Endothelial cell of umbilical vein (primary cell): Measurements from ENCODE around the gene TOE1. TPM values are rescaled to one million over a fixed set of nuclear protein-coding genes. Genes with fewer than 3 reads are reported as not detected.

Experiments used
- BruUV-seq: library from RNA; stranded (reverse); fragments of 400-500 nt; replicated peaks from 2 replicates; lab custom pipeline; 2021; lab: Mats Ljungman, UMichigan
- CTCF ChIA-PET: fragments of 300-600, 350-600 bp; sonication (Branson Sonifier 250); formaldehyde crosslinking; loops from one replicate; lab custom pipeline; 2021; ENCODE audit warnings: antibody characterized with exemption, inconsistent platforms; lab: Charles Lee
- POLR2A ChIA-PET: fragments of 300-600, 350-600 bp; sonication (Branson Sonifier 250); formaldehyde crosslinking; loops from one replicate; lab custom pipeline; 2021; ENCODE audit warnings: antibody characterized with exemption, inconsistent platforms; lab: Charles Lee
- DNase-seq: peaks from one replicate; pipeline ENCODE4 v3.0.0-alpha.2; 2011; ENCODE audit warnings: low read depth, low spot score
- FAIRE-seq: peaks from 2 replicates; lab custom pipeline; 2011; peaks lifted over from hg19 to GRCh38; lab: Jason Lieb, UNC
- H2AFZ ChIP-seq: 2 replicates; pipeline ENCODE4 v1.6.0; 2012; ENCODE audit warnings: low read depth, low read length, control low read depth, inconsistent platforms
- H3K27ac ChIP-seq: 2 replicates; pipeline ENCODE4 v1.5.1; 2011; ENCODE audit warnings: low read depth, mild to moderate bottlenecking, control low read depth, low read length, moderate library complexity; ENCODE audit not compliant: insufficient read depth
- H3K27me3 ChIP-seq, 2 experiments: 2 replicates each; pipeline versions ENCODE4 v1.6.0 to v1.6.1; 2011; ENCODE audit warnings: low read length in 2 of 2, mixed read lengths in 1 of 2; ENCODE audit not compliant: control insufficient read depth in 2 of 2, insufficient read depth in 2 of 2
- H3K36me3 ChIP-seq, 2 experiments: 2 replicates in 1 of 2; 3 replicates in 1 of 2; pipeline ENCODE4 v1.5.1; 2011; ENCODE audit warnings: low read length in 2 of 2, mild to moderate bottlenecking in 1 of 2, moderate library complexity in 1 of 2; ENCODE audit not compliant: control insufficient read depth in 2 of 2, insufficient read depth in 2 of 2; ENCODE audit errors: extremely low read depth in 1 of 2
- H3K4me1 ChIP-seq: 3 replicates; pipeline ENCODE4 v1.5.1; 2011; ENCODE audit warnings: mild to moderate bottlenecking, low read length; ENCODE audit not compliant: control insufficient read depth, insufficient read depth; ENCODE audit errors: extremely low read depth
- H3K4me2 ChIP-seq: 2 replicates; pipeline ENCODE4 v1.6.1; 2011; ENCODE audit warnings: low read length, control low read depth, mixed read lengths; ENCODE audit not compliant: insufficient read depth
- H3K4me3 ChIP-seq, 3 experiments: fragments of 200-600 bp in 1 of 3; sonication (generic), shearing (Covaris generic) in 1 of 3; replicated peaks in 1 of 3; 2 replicates each; pipeline ENCODE4 v1.5.1; 2011 to 2016; ENCODE audit warnings: control low read depth in 3 of 3, low read length in 3 of 3, mild to moderate bottlenecking in 2 of 3, inconsistent platforms in 1 of 3, low read depth in 1 of 3, moderate library complexity in 1 of 3; ENCODE audit not compliant: insufficient read depth in 1 of 3
- H3K79me2 ChIP-seq: 2 replicates; pipeline ENCODE4 v1.6.0; 2012; ENCODE audit warnings: low read length, inconsistent platforms; ENCODE audit not compliant: control insufficient read depth, insufficient read depth
- H3K9ac ChIP-seq: replicated peaks from 2 replicates; pipeline ENCODE3; 2011; ENCODE audit warnings: low read length, control low read depth; ENCODE audit not compliant: insufficient read depth; ENCODE audit errors: extremely low read depth
- H3K9me1 ChIP-seq: replicated peaks from 3 replicates; pipeline ENCODE4 v1.6.0; 2011; ENCODE audit warnings: mild to moderate bottlenecking, low read length; ENCODE audit not compliant: control insufficient read depth, insufficient read depth; ENCODE audit errors: extremely low read depth
- H3K9me3 ChIP-seq: replicated peaks from 2 replicates; pipeline ENCODE4 v1.5.1; 2012; ENCODE audit warnings: low read length, inconsistent platforms; ENCODE audit not compliant: control insufficient read depth, insufficient read depth
- H4K20me1 ChIP-seq: replicated peaks from 2 replicates; pipeline ENCODE3; 2011; ENCODE audit warnings: mild to moderate bottlenecking, low read length; ENCODE audit not compliant: control insufficient read depth, insufficient read depth; ENCODE audit errors: extremely low read depth
- EZH2 ChIP-seq: IDR thresholded peaks from 2 replicates; pipeline ENCODE4 v1.6.1; 2012; ENCODE audit warnings: borderline replicate concordance, low read depth, mild to moderate bottlenecking, moderate library complexity, low read length, inconsistent platforms; ENCODE audit not compliant: severe bottlenecking
- FOS ChIP-seq: IDR thresholded peaks from 2 replicates; pipeline ENCODE4 v1.6.1; 2011; ENCODE audit warnings: mild to moderate bottlenecking, low read length, moderate library complexity, borderline replicate concordance; ENCODE audit not compliant: insufficient read depth
- GATA2 ChIP-seq: IDR thresholded peaks from 2 replicates; pipeline ENCODE4 v1.7.0; 2011; ENCODE audit warnings: low read depth, mild to moderate bottlenecking, moderate library complexity, mixed read lengths, low read length; ENCODE audit not compliant: insufficient read length, insufficient read depth
- JUN ChIP-seq: IDR thresholded peaks from 2 replicates; pipeline ENCODE4 v1.6.1; 2011; ENCODE audit warnings: borderline replicate concordance, low read depth; ENCODE audit not compliant: insufficient read length, insufficient read depth
- MYC ChIP-seq: IDR thresholded peaks from one replicate; pipeline ENCODE4 v1.6.1; 2011; ENCODE audit warnings: mild to moderate bottlenecking, low read depth, low read length
- POLR2A ChIP-seq: IDR thresholded peaks from 2 replicates; pipeline ENCODE4 v1.6.1; 2012; ENCODE audit warnings: low read depth, mild to moderate bottlenecking, control low read depth, low read length
- POLR2AphosphoS5 ChIP-seq: IDR thresholded peaks from 2 replicates; pipeline ENCODE4 v1.6.1; 2012; ENCODE audit warnings: low read depth, mild to moderate bottlenecking, control low read depth, low read length, moderate library complexity; ENCODE audit not compliant: insufficient read depth
- dilution Hi-C: fragments of 300-500 bp; cut with MboI; formaldehyde crosslinking; loops from one replicate; pipeline ENCODE4 v1.15.0; 2019; ENCODE audit warnings: low sequenced_read_pairs; ENCODE audit not compliant: extremely low pct_ligation_motif_present
- intact Hi-C: fragments of 100-400 bp; cut with micrococcal nuclease; formaldehyde crosslinking; loops from one replicate; pipeline ENCODE4 v1.10.0; 2022
- polyA plus RNA-seq, 4 experiments: library from polyadenylated mRNA; depleted of rRNA in 3 of 4; stranded (reverse) in 3 of 4; unstranded in 1 of 4; fragments of >200 nt; gene quantifications; 2 replicates each; pipeline versions ENCODE4 v1.2.1 to v1.2.3, GENCODE V29; 2011 to 2012; ENCODE audit warnings: missing spikeins in 1 of 4
- total RNA-seq: library from RNA; stranded (reverse); gene quantifications from 2 replicates; pipeline ENCODE4 v1.2.3, GENCODE V29; 2021
- TF ChIP-seq, protein P1 (sequence below): IDR thresholded peaks from 2 replicates; pipeline ENCODE4 v1.6.1; 2011; ENCODE audit not compliant: insufficient read depth, insufficient read length
- TF ChIP-seq, protein P2 (sequence below), 2 donors: IDR thresholded peaks; 1 replicate in 1 of 2; 2 replicates in 1 of 2; pipeline ENCODE4 v1.5.1; 2011; ENCODE audit warnings: low read length in 2 of 2, mild to moderate bottlenecking in 2 of 2, moderate library complexity in 2 of 2, control low read depth in 1 of 2, inconsistent platforms in 1 of 2, low read depth in 1 of 2; ENCODE audit not compliant: insufficient read depth in 1 of 2; ENCODE audit errors: extremely low read depth in 1 of 2

Gene TOE1
- total and polyA plus RNA-seq, 2 donors (not counting 3 experiments of a cell fraction or from before 2014, with no cell fraction given) = 16.3 to 24.9 TPM

DNA sequence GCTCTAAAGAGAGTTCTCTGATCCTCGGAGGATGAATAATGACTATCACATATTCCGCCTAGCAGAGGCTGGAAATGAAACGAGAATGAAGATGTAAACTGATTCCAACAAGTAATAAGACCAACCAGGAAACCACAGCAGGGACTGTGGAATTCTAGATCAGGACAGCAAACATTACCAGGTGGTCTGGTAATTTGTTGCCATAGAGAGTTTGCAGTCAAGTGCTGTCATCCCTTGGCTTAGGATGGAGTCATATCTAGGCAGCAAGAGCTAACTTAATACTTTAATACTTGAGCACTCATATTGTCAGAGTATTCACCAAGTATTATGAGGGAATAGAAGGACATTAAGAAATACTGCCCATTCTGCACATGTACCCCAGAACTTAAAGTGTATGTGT, 45.3 kb downstream of the TOE1 start:
- DNase-seq (no peak), FAIRE-seq (no peak)
- ChIA-PET CTCF (no interaction called here), POLR2A (no interaction called here)
- no peak overlapping the region for H3K4me3 ChIP-seq
- no peaks in the 10 kb centered on the region for H3K79me2 ChIP-seq
- BruUV-seq = no TSS peak
- H3K4me2 ChIP-seq = no peak overlapping the region
- H3K27ac ChIP-seq = no peak overlapping the region
- TF ChIP-seq FOS (no peak), GATA2 (no peak), EZH2 (no peak), JUN (no peak), POLR2AphosphoS5 (no peak), POLR2A (no peak), MYC (no peak)
- TF ChIP-seq, protein P1, sequence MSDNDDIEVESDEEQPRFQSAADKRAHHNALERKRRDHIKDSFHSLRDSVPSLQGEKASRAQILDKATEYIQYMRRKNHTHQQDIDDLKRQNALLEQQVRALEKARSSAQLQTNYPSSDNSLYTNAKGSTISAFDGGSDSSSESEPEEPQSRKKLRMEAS = no peak
- TF ChIP-seq, protein P2, sequence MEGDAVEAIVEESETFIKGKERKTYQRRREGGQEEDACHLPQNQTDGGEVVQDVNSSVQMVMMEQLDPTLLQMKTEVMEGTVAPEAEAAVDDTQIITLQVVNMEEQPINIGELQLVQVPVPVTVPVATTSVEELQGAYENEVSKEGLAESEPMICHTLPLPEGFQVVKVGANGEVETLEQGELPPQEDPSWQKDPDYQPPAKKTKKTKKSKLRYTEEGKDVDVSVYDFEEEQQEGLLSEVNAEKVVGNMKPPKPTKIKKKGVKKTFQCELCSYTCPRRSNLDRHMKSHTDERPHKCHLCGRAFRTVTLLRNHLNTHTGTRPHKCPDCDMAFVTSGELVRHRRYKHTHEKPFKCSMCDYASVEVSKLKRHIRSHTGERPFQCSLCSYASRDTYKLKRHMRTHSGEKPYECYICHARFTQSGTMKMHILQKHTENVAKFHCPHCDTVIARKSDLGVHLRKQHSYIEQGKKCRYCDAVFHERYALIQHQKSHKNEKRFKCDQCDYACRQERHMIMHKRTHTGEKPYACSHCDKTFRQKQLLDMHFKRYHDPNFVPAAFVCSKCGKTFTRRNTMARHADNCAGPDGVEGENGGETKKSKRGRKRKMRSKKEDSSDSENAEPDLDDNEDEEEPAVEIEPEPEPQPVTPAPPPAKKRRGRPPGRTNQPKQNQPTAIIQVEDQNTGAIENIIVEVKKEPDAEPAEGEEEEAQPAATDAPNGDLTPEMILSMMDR (IDR thresholded peaks at IDR 0.05; ENCODE audit: extremely low read depth in 1 of 2, insufficient read depth in 1 of 2, low read depth in 1 of 2, low read length in 2 of 2) = no peak
- no peaks in the 10 kb centered on the region for H3K4me1 ChIP-seq
- H3K9me3 ChIP-seq = no peaks in the 10 kb centered on the region
- no peak overlapping the region for H2AFZ ChIP-seq
- intact Hi-C loops (no loop called here), dilution Hi-C loops (no loop called here)
- H3K9ac ChIP-seq = no peak overlapping the region
- no peaks in the 10 kb centered on the region for H4K20me1 ChIP-seq
- no peaks in the 10 kb centered on the region for H3K27me3 ChIP-seq
- no peaks in the 10 kb centered on the region for H3K9me1 ChIP-seq
- no peaks in the 10 kb centered on the region for H3K36me3 ChIP-seq
